ENCODE results near the gene CLTCL1. TPM values are rescaled to one million over a fixed set of nuclear protein-coding genes. Genes with fewer than 3 reads are reported as not detected.

The CLTCL1 gene
- total and polyA plus RNA-seq, 9 of the 15 experiments (the other 6 are each of a cell fraction or from before 2014, with no cell fraction given): 1.1 to 11.7 (median 5.0) TPM

- H2AFZ ChIP-seq (ENCODE audit: low read depth, low read length): peak overlapping the region; percentile 90
- peaks cover 2 to 9% of the 10 kb centered on the region in 2 experiments; a peak in 1 of 5 replicates for H3K27me3 ChIP-seq (ENCODE audit: control insufficient read depth in 2 of 2, insufficient read depth in 2 of 2, low read length in 2 of 2)
- peak overlapping the region; percentile 85 for H3K27ac ChIP-seq (ENCODE audit: extremely low read depth, low read depth, low read length)
- POLR2A ChIA-PET: interaction anchor here (0.6 to 11.1 kb wide), 11 partner anchors 18 to 436 kb away, joined by 3 to 191 read pairs (median 3); partner anchors contain the start of genes CDC45 and UFD1
- no peaks in the 10 kb centered on the region for H3K9me3 ChIP-seq (replicated peaks; ENCODE audit: control insufficient read depth, insufficient read depth, low read depth, low read length)
- H3K4me2 ChIP-seq (ENCODE audit: insufficient read depth, low read length): peak overlapping the region; percentile 90
- peaks cover 51% of the 10 kb centered on the region for H3K36me3 ChIP-seq (ENCODE audit: control insufficient read depth, insufficient read depth, low read length)
- peaks cover 46 to 95% of the 10 kb centered on the region in 2 experiments for H3K4me1 ChIP-seq (replicated peaks in 1 of 2; ENCODE audit: control insufficient read depth in 2 of 2, insufficient read depth in 2 of 2, low read length in 2 of 2)
- intact Hi-C loops (cut with micrococcal nuclease): loop anchor here (2.0 to 5.0 kb wide), 4 partner anchors 115 to 255 kb away; partner anchors contain the start of gene MRPL40
- H3K79me2 ChIP-seq (ENCODE audit: control insufficient read depth, insufficient read depth, low read length): peaks cover 60% of the 10 kb centered on the region
- CTCF ChIA-PET (ENCODE audit: low intra/inter-chr PET ratio): interaction anchor here (0.7 to 1.2 kb wide), 2 partner anchors 297 to 1371 kb away, joined by 3 to 4 read pairs; no protein-coding TSS in a partner anchor
- no peak for FAIRE-seq
- H4K20me1 ChIP-seq (replicated peaks; ENCODE audit: control insufficient read depth, insufficient read depth, low read length): peaks cover 38% of the 10 kb centered on the region
- no peak for ATAC-seq
- peak in 1 of 4 experiments; percentile 45 for DNase-seq (ENCODE audit: extremely low read depth in 1 of 4, low spot score in 3 of 4)
- in situ Hi-C loops (cut with MboI): loop anchor here (5.0 kb wide), 1 partner anchor 450 kb away; no protein-coding TSS in a partner anchor
- 19% methylated on average over 54 of the region's 55 CpGs for WGBS (ENCODE audit: insufficient coverage, low coverage, missing lambda C conversion rate)
- peak overlapping the region; percentile 76 for H3K4me3 ChIP-seq
- peak overlapping the region; percentile 80 to 96 for H3K9ac ChIP-seq (ENCODE audit: insufficient read depth in 1 of 2, low read depth in 2 of 2, low read length in 2 of 2)
- TSS peak; percentile 56 for BruUV-seq (replicated peaks)
- peaks cover 25% of the 10 kb centered on the region for H3K9me1 ChIP-seq (ENCODE audit: control insufficient read depth, insufficient read depth, low read length)
- TF ChIP-seq YBX1 (IDR thresholded peaks at IDR 0.05): no peak
- no peak for TF ChIP-seq ETS1 (conservative IDR thresholded peaks at IDR 0.05; ENCODE audit: control insufficient read depth, low read depth, low read length)
- no peak for TF ChIP-seq PREB (CRISPR knock-in tag; IDR thresholded peaks at IDR 0.05)
- 0 out of 2 replicates have a peak, but pooled peaks have one; percentile 16 for TF ChIP-seq CLOCK (CRISPR knock-in tag; IDR thresholded peaks at IDR 0.05; ENCODE audit: borderline replicate concordance)
- no peak for TF ChIP-seq MAX (CRISPR knock-in tag; IDR thresholded peaks at IDR 0.05)
- no peak for TF ChIP-seq ZNF175 (CRISPR knock-in tag; IDR thresholded peaks at IDR 0.05; ENCODE audit: low read depth)
- no peak for TF ChIP-seq GTF2A2 (tag; IDR thresholded peaks at IDR 0.05)
- TF ChIP-seq E2F3 (CRISPR knock-in tag; IDR thresholded peaks at IDR 0.05): no peak
- TF ChIP-seq THAP7 (CRISPR knock-in tag; IDR thresholded peaks at IDR 0.05): no peak
- TF ChIP-seq TAF1 (IDR thresholded peaks at IDR 0.05; ENCODE audit: control insufficient read depth, extremely low read depth, insufficient read depth, low read length, severe bottlenecking): no peak
- TF ChIP-seq DDX20 (tag; IDR thresholded peaks at IDR 0.05; ENCODE audit: low read depth): no peak
These were observed 114.1 kb downstream of the CLTCL1 start for GRCh38 chr22:19177164-19178064.
